Measurements from ENCODE around the gene FBXO8.

GRCh38 chr4:174317531-174317930 lies 34.1 kb upstream of the FBXO8 start:
- TF ChIP-seq CTCF (conservative IDR thresholded peaks at IDR 0.05; ENCODE audit: low read length): no peak
- TF ChIP-seq EZH2phosphoT487 (IDR thresholded peaks at IDR 0.05; ENCODE audit: borderline replicate concordance, low read depth, low read length): no peak

Measured in OCI-LY7 (cell line).